T-helper 2 cell (primary cell): ENCODE results near the gene ZNF425.
"Not testable (repeated sequence)": the region's sequence is repeated elsewhere in the genome, so short reads cannot be mapped to it uniquely, and the experiment has no call there.

Experiments used
- DNase-seq, 5 experiments: peaks; one replicate each; pipeline versions ENCODE4 v3.0.0 to v3.0.0-alpha.2; 2012 to 2022

Gene ZNF425

DNA sequence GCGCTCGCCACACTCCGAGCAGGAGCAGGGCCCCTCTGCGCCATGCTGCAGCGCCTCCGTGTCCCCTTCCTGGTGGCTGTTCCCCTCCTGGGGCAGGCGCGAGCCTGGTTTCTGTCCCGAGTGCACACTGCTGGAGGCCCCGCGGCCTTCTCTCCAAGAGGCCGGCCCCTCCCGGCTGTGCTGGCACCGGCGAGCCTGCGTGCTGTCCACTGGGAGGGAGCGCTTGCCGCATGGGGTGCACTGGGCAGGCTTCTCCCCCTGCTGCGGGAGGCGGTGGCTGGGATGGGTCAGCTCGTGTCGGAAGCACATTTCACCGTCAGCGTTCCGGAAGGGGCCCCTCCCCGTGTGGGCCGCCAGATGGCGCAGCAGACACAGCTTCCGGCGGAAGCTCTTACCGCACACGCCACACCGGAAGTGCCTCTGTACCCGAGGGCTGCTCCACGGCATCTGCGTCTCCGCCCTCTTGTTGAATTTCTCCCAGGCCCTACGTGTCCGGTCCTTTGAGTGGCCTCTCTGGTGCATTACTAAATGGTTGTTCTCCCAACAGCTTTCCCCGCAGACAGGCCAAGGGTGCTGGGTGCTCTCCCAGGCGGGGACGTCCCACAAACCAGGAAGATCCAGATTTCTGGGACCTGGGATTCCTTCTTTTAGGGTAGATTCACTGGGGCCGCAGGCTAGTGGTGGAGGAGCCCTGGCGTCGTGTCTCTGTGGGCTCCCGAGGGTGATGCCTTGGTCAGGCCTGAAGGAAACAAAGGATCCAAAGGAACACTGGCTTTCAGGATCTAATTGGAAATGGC lies 54.3 kb downstream of the ZNF425 start:
- DNase-seq = peak; percentile 17 to 76 (median 40)

GRCh38 chr7:149071182-149071635 lies 54.9 kb downstream of the ZNF425 start:
- no peak for DNase-seq

- no peak for DNase-seq
Measured at GRCh38 chr7:149070372-149071125, 55.6 kb downstream of the ZNF425 start.

GRCh38 chr7:149067869-149068268 lies 58.3 kb downstream of the ZNF425 start:
- DNase-seq = peak in 1 of 5 experiments; percentile 26

DNA sequence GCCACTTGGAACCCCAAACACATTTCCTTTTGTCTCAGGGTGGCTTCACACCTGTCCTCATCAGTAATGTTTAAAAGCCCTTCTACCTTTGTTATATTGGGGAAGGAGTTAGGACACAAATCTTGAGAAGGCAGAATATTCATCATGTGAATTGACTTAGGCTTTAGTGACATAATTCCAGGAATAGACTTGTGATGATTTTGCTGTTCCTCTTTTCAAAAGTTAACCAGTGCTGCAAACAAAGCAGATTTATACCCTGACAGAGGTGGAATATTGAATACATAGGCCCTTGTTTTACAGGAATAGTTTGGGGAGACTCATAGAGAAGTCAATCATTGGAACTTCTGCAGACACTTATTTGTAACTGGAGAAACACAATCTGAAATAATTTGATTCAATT lies 62.6 kb downstream of the ZNF425 start:
- no peak for DNase-seq

- DNase-seq = not testable (repeated sequence)
Measured at GRCh38 chr7:149062217-149062899, 63.8 kb downstream of the ZNF425 start.

DNA sequence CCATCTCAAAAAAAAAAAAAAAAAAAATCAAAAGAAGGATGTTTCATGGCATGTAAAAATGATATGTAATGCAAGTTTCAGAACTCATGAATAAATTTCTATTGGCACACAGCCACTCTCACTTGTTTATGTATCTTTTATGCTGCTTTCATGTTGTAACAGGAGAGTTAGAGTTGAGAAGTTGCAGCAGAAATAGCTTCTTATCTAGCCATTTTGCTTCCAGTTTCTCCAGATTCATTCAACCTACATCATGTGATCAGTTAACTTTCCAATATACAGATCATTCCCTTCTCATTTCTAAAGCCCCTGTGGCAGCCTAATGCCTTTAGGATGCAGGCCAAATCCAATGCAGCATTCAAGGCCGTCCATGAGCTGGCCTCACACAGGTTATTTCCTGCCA lies 66.0 kb downstream of the ZNF425 start:
- DNase-seq = no peak

GRCh38 chr7:149053885-149054284 lies 72.2 kb downstream of the ZNF425 start:
- no peak for DNase-seq

DNA sequence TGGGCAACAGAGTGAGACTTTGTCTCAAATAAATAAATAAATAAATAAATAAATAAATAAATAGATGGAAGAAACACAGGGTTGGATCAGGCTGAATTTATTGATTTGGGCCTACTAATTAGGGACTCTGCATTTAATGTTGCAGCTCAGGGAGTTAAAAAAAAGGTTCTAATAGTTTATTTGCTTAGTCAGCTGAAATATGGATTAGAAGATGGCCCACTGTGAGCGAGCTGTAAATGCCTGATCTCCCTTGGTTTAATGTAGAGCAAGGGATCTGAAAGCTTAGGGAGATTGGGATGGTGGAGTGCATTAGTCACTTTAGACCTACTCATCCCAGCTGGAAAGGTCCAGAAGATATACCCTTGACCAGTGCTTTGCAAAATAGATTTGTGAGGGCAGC lies 72.7 kb downstream of the ZNF425 start:
- DNase-seq = no peak
